GM21515 (cell line): ENCODE results near the gene LIX1.
"Not testable (repeated sequence)": the region's sequence is repeated elsewhere in the genome, so short reads cannot be mapped to it uniquely, and the experiment has no call there.

ENCODE experiments used
- ATAC-seq: cut with Tn5 transposase; IDR thresholded peaks from one replicate; pipeline ENCODE4 v1.9.1; 2021; ENCODE audit not compliant: unreplicated experiment

LIX1 gene

DNA sequence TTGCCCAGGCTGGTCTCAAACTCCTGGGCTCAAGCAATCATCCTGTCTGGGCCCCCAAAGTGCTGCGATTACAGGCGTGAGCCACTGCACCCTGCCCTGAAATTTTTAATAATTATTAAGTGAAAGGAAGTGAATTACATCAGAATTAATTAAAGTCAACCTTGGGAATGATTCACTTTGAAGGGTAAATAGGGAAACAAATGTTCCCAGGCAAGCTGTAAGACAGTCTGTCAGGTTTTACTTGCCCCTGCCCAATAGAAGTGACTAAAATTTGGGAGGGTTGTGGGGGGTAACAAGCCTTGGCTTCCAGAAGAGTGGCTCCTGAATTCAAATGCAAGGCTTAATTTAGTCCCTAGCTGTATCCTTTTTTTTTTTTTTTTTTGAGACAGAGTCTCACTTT, 1.3 kb upstream of the LIX1 start:
- ATAC-seq, result no peak

DNA sequence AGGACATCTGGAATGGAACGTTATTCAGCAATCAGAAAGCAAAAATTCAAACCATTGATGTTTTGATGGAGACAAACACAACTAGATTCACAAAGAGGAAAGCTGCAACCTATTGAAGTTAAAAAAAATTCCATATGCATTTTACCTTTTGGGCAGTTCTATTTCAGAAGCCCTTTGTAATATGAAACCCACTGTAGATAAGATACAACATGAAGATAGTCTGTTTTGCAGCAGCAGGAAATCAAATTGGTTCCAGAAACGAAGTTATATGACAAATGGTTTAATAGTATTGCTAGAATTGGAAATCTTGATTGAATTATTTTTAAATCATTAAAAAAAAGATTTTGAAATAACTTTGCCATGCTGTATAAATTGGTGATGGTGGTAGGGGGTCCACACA, 872 bp downstream of the LIX1 start:
- no peak for ATAC-seq

DNA sequence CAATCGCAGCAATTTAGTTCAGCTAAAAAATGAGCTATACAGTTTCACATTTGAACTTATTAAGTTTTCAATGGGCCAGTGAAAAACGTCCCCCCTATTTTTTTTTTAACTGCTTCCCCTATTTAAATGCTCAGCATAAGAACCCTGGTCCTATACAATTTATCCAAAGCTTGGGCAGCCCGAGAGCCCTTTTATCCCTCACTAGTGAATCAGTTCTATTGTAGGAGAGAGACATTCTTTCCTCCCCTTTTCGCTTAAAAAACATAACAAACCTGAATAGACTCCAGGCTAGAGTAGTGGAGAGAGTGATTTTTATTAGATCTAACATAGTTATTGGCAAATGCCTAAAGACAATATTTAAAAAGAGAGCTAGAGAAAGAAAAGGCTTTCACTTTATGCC, 1.4 kb downstream of the LIX1 start:
- ATAC-seq, result no peak

DNA sequence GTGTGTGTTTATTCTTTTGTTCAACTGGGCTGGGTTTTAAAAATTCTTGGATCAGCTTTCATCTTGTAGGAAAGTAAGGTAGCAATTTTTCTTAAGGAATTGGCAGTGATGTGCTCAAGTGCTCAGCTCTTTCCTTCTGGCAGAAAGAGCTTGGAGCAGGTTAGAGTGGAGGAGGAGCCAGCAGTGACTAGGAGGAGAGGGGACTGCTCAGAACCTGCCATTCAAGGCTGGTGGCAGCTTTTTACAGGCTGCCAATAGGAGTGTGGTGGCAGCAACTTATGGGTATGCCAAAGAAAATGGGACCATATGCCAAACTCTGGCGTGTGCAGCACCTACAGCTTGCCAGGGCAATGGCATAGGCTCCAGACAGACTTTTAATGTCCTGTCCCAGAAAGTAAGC, 2.2 kb downstream of the LIX1 start:
- not testable (repeated sequence) for ATAC-seq

DNA sequence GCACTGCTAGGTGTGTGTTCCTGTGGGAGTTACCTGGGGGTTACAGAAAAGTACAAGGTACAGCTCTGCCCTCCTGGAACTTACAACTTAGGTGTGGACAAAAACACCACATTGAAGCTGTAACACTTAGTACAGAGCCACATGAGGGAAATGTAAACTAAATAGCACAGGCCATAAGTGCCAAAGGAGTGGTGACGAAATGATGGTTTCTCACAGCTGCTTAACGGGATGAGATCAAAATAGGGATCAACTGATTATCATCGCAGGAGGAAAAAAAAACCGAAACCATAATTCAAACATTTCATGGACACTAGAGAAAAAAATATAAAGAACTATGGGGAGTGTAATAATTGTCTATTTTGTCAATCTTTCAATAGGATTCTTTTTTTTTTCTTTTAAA, 5.9 kb downstream of the LIX1 start:
- ATAC-seq, result no peak

DNA sequence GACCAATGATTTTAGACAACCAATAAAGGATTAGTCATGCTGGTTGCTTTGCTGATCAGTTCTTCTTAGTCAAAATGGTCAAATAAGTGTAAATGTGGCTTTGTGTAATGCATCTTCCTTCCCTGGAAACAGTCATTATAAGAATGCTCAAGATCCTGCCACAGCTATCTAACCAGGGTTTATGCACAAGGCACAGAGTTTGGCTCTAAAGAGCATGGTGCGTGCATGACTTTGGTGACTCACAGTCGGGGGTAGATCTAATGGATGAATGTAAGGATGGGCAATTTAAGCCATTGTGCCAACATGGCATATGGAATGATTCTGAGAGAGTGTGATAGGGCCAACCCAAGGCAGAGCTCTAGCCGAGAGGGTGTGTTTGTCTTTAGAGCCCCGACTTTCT, 6.5 kb downstream of the LIX1 start:
- no peak for ATAC-seq

DNA sequence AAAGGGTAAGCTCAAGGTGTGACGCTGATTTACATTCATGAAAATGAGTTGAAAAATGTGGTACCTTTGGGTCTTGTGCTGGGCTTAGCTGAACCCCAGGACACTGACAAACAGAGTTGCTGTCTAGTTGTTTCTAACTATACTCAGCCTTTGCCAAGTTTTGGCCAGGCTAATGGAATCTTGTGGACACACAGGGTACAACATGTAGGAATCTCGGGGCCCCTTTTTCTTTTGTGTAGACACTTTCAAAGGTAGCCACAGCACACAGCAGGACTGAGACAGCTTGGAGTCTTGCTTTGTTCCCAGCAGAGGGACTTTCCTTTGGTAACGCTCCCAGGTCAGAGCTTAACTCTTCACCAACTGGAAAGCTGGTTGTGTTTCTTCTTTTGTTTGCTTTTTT, 7.8 kb downstream of the LIX1 start:
- no peak for ATAC-seq

DNA sequence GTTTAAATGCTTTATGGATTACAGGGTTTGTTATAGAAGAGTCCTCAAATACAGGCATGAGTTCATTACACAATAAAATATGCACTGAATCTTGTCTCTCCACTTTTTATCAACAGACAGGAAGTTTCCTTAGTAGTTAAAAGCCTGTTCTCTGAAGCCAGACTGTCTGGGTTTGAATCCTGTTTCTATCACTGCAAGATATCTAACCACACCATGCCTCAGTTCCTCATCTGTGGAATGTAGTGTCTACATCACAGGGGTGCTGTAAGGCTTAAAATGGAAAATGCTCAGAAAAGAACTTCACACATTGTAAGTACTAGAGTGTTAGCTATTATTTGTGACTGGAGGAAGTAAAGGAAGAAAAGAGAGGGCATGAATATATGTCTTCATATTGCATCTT, 9.3 kb downstream of the LIX1 start:
- no peak for ATAC-seq

DNA sequence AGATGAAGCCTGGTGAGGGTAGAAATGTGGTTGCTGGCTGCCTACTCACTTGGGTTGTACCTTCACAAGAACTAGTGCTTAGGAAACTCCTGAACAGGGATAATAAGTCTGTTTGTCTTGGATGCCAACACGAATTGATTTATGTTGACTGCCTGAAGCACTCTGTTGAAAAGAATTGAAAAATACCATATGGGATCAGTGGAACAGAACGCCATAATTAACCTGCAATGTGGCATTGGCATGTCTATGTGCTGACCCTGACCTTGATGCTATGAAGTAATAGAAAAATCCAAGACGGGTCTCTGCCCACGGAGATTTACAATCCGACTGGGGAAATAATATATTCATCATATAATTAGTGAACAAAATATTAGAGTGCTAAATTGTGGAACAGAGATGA, 10.5 kb downstream of the LIX1 start:
- no peak for ATAC-seq

DNA sequence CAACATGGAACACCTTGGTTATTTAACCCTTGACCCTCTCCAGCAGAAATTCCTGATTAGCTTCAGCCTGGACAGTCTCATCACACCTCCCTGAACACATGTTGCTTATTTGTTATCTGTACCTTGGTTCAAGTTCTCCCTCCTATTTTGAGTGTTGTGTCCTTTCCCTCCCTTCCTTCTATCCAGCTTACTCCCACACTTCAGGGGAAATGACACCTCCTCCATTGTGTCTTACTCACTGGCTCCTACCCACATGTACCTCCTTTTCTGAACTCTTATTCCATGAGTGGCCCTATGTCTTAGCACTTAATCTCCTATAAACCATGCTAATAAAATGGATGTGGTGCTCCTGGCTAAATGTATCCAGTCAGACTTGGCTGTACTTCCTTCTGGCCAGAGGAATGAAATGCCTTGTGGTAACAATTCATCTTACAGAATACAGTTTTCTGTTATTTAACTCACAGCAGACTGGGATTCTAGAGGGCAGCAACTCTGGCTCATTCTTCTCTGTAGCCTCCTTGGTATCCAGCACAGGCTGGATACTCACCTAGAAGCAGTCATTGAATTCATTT, 11.2 kb downstream of the LIX1 start:
- no peak for ATAC-seq

DNA sequence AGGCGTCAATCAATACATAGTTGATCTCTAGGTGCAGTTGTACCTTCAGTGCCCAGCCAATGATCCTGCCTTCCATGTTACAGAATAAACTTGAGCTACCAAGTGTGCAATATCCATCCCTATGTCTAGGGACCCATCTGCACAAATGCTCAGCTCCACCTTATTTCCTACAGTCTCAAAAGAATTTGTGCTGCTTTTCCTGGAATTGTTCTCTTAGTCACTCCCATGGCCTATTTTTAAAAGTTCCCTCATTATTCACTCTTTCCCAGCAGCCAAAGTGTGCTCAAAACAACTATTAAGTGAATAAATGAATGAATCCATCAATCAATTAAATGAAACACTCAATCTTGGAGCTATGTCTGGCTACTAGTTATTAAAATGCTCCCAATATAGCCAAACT, 14.7 kb downstream of the LIX1 start:
- ATAC-seq, result no peak

DNA sequence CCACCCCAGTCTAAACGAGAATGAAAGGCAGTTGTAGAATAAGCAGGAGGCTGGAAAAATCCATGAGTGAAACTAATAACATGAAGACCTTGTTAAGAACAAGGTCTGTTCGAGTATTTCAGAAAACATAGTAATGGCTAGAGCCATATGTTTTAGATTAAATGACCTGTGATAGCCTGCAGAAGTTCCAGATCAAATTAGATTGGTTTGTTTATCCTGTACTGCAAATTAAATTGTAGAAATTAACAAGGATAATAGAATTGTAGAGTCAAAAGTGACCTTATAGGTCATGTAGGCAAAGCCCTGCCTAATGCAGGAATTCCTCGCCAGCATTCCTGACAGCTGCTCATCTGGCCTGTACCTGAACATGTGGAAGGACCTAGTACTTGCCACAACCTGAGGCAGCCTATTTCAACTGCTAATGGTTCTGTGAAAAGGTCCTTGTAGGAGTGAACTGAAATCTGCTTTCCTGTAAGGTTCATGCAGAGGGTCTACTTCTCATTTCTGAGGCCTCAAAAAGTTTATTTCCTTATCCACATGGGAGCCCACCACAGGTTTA, 17.2 kb downstream of the LIX1 start:
- no peak for ATAC-seq

DNA sequence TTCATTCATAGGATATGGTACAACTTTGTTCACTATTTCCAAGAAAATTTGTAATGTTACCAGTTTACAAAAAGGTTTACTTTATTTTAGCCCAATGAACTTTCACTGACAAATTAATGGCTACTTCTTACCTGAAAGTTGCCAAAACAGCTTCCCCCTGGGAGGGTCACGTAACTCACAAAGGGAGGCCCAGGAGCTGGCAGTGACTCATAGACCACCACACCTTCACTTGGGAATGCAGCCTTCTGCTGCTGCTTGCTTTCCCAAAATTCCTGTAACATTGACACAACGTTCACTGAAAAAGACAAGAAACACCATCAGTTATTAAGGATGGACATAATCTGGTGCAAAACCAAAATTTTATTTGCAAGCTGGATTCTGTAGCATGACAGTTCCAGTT, 18.1 kb downstream of the LIX1 start:
- ATAC-seq, result no peak

DNA sequence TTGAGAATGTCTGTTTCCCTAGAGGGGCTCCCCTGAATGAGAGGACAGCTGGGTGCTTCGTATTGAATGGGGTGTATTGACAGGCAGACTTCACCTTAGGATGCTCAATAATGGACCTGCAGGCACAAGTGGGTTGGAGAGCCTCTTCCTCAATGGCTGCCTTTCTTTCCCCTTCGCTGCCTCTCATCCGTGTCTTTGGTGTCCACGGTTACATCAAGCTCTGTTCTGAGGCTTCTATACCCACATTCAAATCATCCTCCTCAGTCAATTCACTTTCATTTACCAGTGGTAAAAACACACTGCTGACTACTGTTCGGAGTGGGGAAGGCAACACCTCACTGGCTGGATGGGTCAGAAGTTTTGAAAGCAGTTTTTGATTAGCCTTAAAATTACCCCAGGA, 20.6 kb downstream of the LIX1 start:
- no peak for ATAC-seq

DNA sequence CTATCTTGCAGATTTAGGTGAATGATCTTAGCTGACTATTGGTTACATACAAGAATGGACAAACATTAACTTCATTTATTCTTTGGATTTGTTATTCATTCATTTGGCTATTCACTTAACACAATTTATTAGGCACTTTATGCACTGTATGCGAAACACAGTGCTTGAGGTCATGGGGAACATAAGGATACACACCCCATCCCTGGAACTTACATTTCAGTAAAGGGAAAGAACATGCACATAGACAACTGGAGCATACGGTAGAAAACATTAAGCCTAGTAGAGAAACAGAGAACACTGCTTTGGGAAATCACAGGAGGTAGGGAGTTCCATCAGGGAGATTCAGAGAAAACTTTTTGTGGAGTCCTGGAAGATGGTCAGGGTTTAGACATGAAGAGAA, 22.2 kb downstream of the LIX1 start:
- ATAC-seq, result no peak

DNA sequence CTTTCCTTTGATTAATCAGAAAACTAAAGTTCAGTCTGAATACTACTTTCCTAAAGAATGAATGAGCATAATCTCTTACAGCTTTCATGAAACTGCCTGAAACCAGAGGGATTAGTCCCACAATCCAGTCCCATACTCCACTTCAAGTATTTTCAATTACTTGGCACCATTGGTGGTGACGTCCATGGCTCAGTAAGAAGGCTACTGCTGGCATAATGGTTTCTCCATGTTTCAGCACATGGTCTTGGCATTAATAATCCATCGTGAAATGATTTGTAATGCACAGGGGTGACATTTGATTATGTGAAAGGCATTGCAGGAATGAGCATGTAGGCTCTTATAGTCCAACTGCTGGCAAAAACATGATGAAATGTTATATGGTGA, 23.4 kb downstream of the LIX1 start:
- no peak for ATAC-seq

DNA sequence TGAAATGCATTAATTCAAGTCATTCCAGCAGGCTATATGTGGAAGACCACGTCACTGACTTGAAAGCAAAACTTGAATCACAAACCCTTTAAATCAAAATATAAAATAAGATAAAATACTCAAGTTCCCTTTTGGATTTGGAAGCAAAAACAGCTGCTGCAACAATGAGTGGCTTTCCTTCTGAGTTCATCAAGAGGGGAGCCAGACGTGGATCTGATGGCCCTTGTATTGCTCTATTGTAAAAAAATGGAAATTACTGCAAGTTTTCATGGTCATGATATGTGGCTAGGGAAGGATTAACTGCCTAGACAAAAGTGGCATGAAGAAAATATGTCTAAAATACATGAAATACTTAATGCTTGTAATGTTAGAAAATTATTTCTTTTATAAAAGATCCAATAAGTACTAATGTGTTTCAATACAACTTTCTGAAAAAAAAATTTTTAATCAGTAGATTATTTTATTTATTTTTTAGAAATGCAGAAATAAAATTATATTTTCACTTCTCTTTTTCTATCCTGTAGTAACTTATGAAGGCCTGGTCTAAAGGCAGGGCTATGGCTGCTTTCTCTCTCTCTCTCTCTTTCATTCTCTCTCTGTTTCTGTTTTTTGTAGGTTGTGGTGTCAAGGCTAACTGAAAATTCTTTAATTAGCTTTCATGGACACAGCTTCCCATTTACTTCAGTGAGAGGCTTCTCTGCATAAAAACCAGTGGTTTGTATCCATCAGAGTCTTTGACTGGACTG, 24.0 kb downstream of the LIX1 start:
- no peak for ATAC-seq

DNA sequence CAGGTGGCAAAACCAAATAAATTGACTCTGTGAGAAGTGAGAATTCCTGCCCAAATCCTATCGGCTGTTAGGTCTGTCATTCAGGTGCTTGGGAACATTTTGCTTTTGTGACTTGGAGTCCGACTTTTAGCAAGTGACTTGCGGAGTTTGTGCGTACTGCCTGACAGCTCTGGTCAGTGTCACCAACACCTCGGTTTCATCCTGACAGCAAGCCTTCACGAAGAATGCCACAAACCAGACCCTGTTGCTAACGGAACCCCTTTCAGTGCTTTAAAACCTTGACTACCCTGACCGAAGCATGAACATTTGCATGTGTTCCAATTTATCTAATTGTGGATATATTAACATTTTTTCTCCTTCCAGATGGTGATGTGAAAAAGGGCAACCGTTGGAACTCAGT, 26.5 kb downstream of the LIX1 start:
- ATAC-seq, result no peak

DNA sequence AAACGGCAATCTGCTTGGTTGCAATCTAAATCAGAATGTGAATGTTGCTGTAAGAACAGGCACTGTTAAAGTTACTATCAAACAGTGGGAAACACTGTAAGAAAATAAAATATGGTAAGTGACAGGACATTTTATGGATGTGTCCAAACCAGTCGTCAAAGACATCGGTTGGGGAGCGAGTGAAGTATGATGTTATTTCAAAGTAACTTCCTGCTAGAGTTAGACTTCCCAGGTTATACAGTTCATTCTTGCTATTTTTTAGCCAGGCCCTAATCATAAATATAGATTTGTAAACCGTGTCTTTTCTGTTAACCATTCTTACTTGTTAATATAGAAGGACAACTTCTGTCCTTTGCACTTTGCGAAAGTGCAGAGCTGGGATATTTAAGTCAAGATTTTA, 30.2 kb downstream of the LIX1 start:
- no peak for ATAC-seq

DNA sequence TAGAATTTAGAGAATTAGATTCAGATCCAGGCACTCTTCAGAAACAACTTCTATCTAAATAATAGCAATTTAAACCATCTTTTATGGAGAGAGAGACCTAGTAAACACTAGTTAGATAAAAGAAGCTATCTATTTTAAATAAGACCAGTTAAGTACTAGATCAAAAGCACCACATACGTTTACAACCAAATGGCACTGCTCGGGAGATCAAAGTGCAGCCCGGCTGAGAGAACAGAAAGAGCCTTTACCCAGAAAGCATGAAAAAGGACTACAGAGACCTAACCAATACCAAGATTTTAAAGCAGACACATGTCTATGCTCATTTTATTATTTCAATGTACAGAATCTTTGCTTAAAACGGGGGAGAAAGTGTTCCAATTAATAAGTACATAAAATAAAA, 30.8 kb downstream of the LIX1 start:
- ATAC-seq, result no peak

DNA sequence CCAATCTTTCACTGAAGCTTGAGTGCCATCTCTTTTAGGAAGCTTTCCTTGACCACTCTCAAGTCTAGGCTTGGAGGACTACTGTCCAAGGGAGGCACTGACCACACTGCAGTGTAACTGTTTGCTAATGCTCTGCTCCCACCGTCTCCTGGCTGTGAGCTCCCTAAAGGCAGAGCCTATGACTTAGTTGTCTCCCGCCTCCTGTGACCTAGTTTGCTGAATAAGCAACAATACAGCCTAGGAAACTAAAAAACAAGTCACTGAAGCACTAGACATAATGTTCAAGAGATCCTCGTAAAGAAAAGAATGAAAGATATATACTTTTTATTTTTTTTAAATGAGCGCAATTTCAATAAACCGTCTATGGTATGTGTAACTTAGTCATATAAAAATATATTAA, 31.4 kb downstream of the LIX1 start:
- ATAC-seq, result no peak

DNA sequence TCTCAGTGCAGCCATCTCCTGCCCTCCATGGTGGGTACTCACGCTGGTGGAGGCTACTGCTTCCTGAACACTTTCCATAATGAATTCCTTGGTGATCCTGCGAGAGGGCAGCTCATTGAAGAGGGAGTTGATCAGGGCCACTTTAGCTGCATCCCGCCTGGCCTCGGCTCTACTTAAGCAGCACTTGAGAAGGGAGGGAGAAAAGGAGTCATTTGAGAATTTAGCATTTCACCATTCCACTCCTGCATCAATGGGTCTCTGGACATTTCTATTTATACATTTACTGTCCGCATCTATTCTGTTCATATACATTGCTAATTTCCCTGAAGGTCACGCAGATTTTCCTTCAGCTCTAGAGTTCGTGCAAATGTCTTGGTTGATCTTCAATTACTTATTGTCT, 35.1 kb downstream of the LIX1 start:
- ATAC-seq, result no peak

DNA sequence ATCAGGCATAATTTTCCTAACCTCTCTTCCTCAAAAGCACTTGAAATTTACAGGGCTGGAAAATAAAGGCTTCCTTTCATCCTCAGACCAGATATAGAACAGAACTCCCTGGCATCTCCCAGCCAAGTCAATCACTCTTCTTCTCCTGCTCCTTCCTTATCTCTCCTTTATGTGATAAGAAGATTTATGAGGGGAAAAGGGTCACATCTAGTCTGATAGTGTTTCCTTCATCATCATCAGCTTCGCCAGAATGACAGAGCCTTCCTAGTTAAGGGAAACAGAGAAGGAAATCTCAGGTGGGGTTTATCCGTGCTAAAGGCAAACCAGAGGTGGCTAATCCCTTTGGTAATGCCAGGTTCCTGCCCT, 36.2 kb downstream of the LIX1 start:
- no peak for ATAC-seq
